K562 (cell line): ENCODE data around the gene RNASEH1. TPM values are rescaled to one million over a fixed set of nuclear protein-coding genes. Genes with fewer than 3 reads are reported as not detected.

Experiments
- ARID1B ChIP-seq: fragments of 450-650 bp; IDR thresholded peaks from 2 replicates; pipeline ENCODE4 v1.6.1; 2016; ENCODE audit warnings: antibody characterized with exemption, mild to moderate bottlenecking, inconsistent platforms
- CEBPB ChIP-seq: fragments of 450-650 bp; IDR thresholded peaks from 2 replicates; pipeline ENCODE4 v1.6.1; 2016; ENCODE audit warnings: missing genetic modification characterization, missing compliant biosample characterization
- DACH1 ChIP-seq: fragments of 450-650 bp; IDR thresholded peaks from 2 replicates; pipeline ENCODE4 v1.6.1; 2018; ENCODE audit not compliant: partially characterized antibody
- ELK1 ChIP-seq: sonication (generic); formaldehyde crosslinking; IDR thresholded peaks from 2 replicates; pipeline ENCODE4 v1.8.1; 2022; ENCODE audit warnings: missing genetic modification reagents
- EP400 ChIP-seq: fragments of 450-650 bp; IDR thresholded peaks from 2 replicates; pipeline ENCODE4 v1.6.1; 2017; ENCODE audit warnings: antibody characterized with exemption, mild to moderate bottlenecking, moderate library complexity
- EZH2 ChIP-seq: IDR thresholded peaks from 2 replicates; pipeline ENCODE4 v1.6.1; 2012; ENCODE audit warnings: low read depth, mild to moderate bottlenecking, inconsistent platforms, low read length, borderline replicate concordance
- HOMEZ ChIP-seq: fragments of 250-450 bp; sonication (Bioruptor Pico); IDR thresholded peaks from 2 replicates; pipeline ENCODE4 v1.4.0; 2020; ENCODE audit warnings: mild to moderate bottlenecking, moderate library complexity
- MAFG ChIP-seq: fragments of 450-650 bp; conservative IDR thresholded peaks from 2 replicates; pipeline ENCODE4 v1.6.1; 2016; ENCODE audit warnings: missing genetic modification characterization, missing compliant biosample characterization
- MLX ChIP-seq, 2 experiments: fragments of 450-650 bp in 1 of 2; sonication (generic) in 1 of 2; formaldehyde crosslinking; conservative IDR thresholded peaks; 2 replicates each; pipeline versions ENCODE4 v1.4.0 to v1.8.1; 2020 to 2022; ENCODE audit warnings: mild to moderate bottlenecking in 1 of 2, missing genetic modification reagents in 1 of 2
- NFRKB ChIP-seq: fragments of 450-650 bp; IDR thresholded peaks from 2 replicates; pipeline ENCODE4 v1.6.1; 2016; ENCODE audit warnings: low read depth
- NONO ChIP-seq, 2 experiments: fragments of 200-400 bp in 1 of 2; fragments of 450-650 bp in 1 of 2; formaldehyde crosslinking in 1 of 2; IDR thresholded peaks; 2 replicates each; pipeline ENCODE4 v1.6.1; 2017; ENCODE audit warnings: low read depth in 2 of 2, mild to moderate bottlenecking in 2 of 2, moderate library complexity in 2 of 2, low read length in 1 of 2
- NR3C1 ChIP-seq: sonication (generic); formaldehyde crosslinking; IDR thresholded peaks from 2 replicates; pipeline ENCODE4 v1.8.1; 2022; ENCODE audit warnings: missing genetic modification reagents
- PATZ1 ChIP-seq: fragments of 250-450 bp; sonication (Bioruptor Pico); IDR thresholded peaks from 2 replicates; pipeline ENCODE4 v1.5.0; 2020; ENCODE audit warnings: mild to moderate bottlenecking, borderline replicate concordance
- POLR2AphosphoS5 ChIP-seq: IDR thresholded peaks from 2 replicates; pipeline ENCODE4 v1.6.1; 2011; ENCODE audit warnings: mild to moderate bottlenecking, low read depth, low read length, moderate library complexity; ENCODE audit not compliant: control insufficient read depth, insufficient read depth
- SOX6 ChIP-seq: fragments of 450-650 bp; IDR thresholded peaks from 2 replicates; pipeline ENCODE4 v1.6.1; 2014; ENCODE audit warnings: mild to moderate bottlenecking
- SRSF7 ChIP-seq: fragments of 200-400 bp; formaldehyde crosslinking; optimal IDR thresholded peaks from 2 replicates; pipeline ENCODE3; 2017; ENCODE audit warnings: mild to moderate bottlenecking, low read depth, low read length
- TAL1 ChIP-seq: fragments of 450-650 bp; IDR thresholded peaks from 2 replicates; pipeline ENCODE4 v1.6.1; 2016; ENCODE audit warnings: mild to moderate bottlenecking
- USF2 ChIP-seq: sonication (generic); formaldehyde crosslinking; IDR thresholded peaks from 2 replicates; pipeline ENCODE4 v1.5.0; 2020; ENCODE audit warnings: missing genetic modification reagents
- XRCC5 ChIP-seq: fragments of 200-400 bp; formaldehyde crosslinking; IDR thresholded peaks from 2 replicates; pipeline ENCODE4 v1.6.1; 2017; ENCODE audit warnings: low read depth, mild to moderate bottlenecking, low read length
- ZNF134 ChIP-seq: fragments of 250-450 bp; sonication (Bioruptor Pico); conservative IDR thresholded peaks from 2 replicates; pipeline ENCODE4 v1.4.0; 2020
- ZNF253 ChIP-seq: fragments of 250-450 bp; sonication (Bioruptor Pico); conservative IDR thresholded peaks from 2 replicates; pipeline ENCODE4 v1.6.1; 2021; ENCODE audit warnings: mild to moderate bottlenecking
- ZNF449 ChIP-seq: fragments of 250-450 bp; sonication (Bioruptor Pico); IDR thresholded peaks from 2 replicates; pipeline ENCODE4 v1.8.0; 2022; ENCODE audit warnings: moderate library complexity, mild to moderate bottlenecking, inconsistent platforms
- polyA plus RNA-seq, 8 experiments: library from polyadenylated mRNA; depleted of rRNA in 4 of 8; stranded (reverse) in 5 of 8; unstranded in 3 of 8; fragments of >200 nt; fragmentation: Nextera tagmentation in 2 of 8; fragmentation: Illumina TruSeq in 1 of 8; extraction: Ambion mirVana in 2 of 8; extraction: Trizol in 1 of 8; gene quantifications; 2 replicates each; pipeline versions ENCODE4 v1.2.1 to v1.2.3, GENCODE V29; 2011 to 2014; ENCODE audit warnings: inconsistent platforms in 1 of 8, missing spikeins in 1 of 8
- total RNA-seq, 7 experiments: library from RNA; depleted of rRNA in 6 of 7; stranded (reverse); fragments of >200 nt in 6 of 7; fragmentation: Illumina TruSeq in 2 of 7; extraction: Trizol in 2 of 7; gene quantifications; 2 replicates each; pipeline versions ENCODE4 v1.2.1 to v1.2.3, GENCODE V29; 2011 to 2021; ENCODE audit warnings: low replicate concordance in 1 of 7

The RNASEH1 gene
- total and polyA plus RNA-seq, 9 of the 15 experiments (the other 6 are each of a cell fraction or from before 2014, with no cell fraction given): 25.7 to 47.5 (median 42.8) TPM

- TF ChIP-seq PATZ1 (no peak), MLX (CRISPR knock-in tag; conservative IDR thresholded peaks at IDR 0.05) (no peak), TAL1 (peak; percentile 47; the same call in 1 of the 2 replicates), ELK1 (CRISPR knock-in tag) (no peak), NONO (IDR thresholded peaks at IDR 0.05; ENCODE audit: low read depth in 2 of 2, low read length in 1 of 2) (no peak), DACH1 (peak; percentile 76), NR3C1 (CRISPR knock-in tag) (no peak), EP400 (no peak), SRSF7 (no peak), NFRKB (no peak), POLR2AphosphoS5 (peak; percentile 44; the same call in 1 of the 2 replicates), CEBPB (tag) (no peak), ZNF253 (no peak), USF2 (no peak), SOX6 (no peak), ZNF134 (CRISPR knock-in tag) (no peak), ZNF449 (CRISPR knock-in tag) (no peak), HOMEZ (CRISPR knock-in tag) (no peak), MAFG (tag) (no peak), ARID1B (peak; percentile 67), XRCC5 (no peak), EZH2 (no peak)
Observed at GRCh38 chr2:3584076-3584475, 25.9 kb upstream of the RNASEH1 start (continued).
